Progenitor cell of endocrine pancreas (in vitro differentiated cells): Measurements from ENCODE around the gene CNTN5. TPM values are rescaled to one million over a fixed set of nuclear protein-coding genes. Genes with fewer than 3 reads are reported as not detected.
"Not testable (repeated sequence)": the region's sequence is repeated elsewhere in the genome, so short reads cannot be mapped to it uniquely, and the experiment has no call there.

Experiments
- DNase-seq: peaks from one replicate; pipeline ENCODE4 v3.0.0; 2021; ENCODE audit warnings: low spot score; ENCODE audit not compliant: unreplicated experiment
- H3K27ac Mint-ChIP-seq: 2 replicates; pipeline ENCODE4 v1.8.0; 2021; ENCODE audit warnings: mild to moderate bottlenecking, moderate library complexity, mixed read lengths
- H3K27me3 Mint-ChIP-seq: 2 replicates; pipeline ENCODE4 v1.8.0; 2021; ENCODE audit warnings: mixed read lengths
- H3K36me3 Mint-ChIP-seq: 2 replicates; pipeline ENCODE4 v1.8.0; 2022; ENCODE audit warnings: mixed read lengths; ENCODE audit not compliant: insufficient read depth
- H3K4me1 Mint-ChIP-seq: 2 replicates; pipeline ENCODE4 v1.8.0; 2021; ENCODE audit warnings: low read depth, mixed read lengths
- H3K4me3 Mint-ChIP-seq: 2 replicates; pipeline ENCODE4 v1.8.0; 2021; ENCODE audit warnings: low read depth, mild to moderate bottlenecking, moderate library complexity, mixed read lengths
- H3K9me3 Mint-ChIP-seq: 2 replicates; pipeline ENCODE4 v1.8.0; 2021; ENCODE audit warnings: low read depth, mixed read lengths
- CTCF ChIP-seq: fragments of 200-600 bp; sonication (generic); IDR thresholded peaks from one replicate; pipeline ENCODE4 v1.5.0; 2021; ENCODE audit warnings: antibody characterized with exemption, mild to moderate bottlenecking; ENCODE audit not compliant: unreplicated experiment
- total RNA-seq: library from RNA; stranded (reverse); gene quantifications from 2 replicates; pipeline ENCODE4 v1.2.1, GENCODE V29; 2021

Gene CNTN5
- total RNA-seq, 1 donor from 2014 or later, result 0.50 TPM

GRCh38 chr11:99079576-99079975, 58.8 kb downstream of the CNTN5 start:
- no peak for TF ChIP-seq CTCF
- Mint-ChIP-seq H3K4me1 (no peaks in the 10 kb centered on the region), H3K36me3 (no peaks in the 10 kb centered on the region), H3K27me3 (no peaks in the 10 kb centered on the region), H3K27ac (no peak overlapping the region), H3K9me3 (no peaks in the 10 kb centered on the region), H3K4me3 (no peak overlapping the region)
- DNase-seq, result no peak

GRCh38 chr11:99080154-99080553, 59.4 kb downstream of the CNTN5 start:
- Mint-ChIP-seq H3K36me3 (no peaks in the 10 kb centered on the region), H3K27me3 (no peaks in the 10 kb centered on the region), H3K9me3 (no peaks in the 10 kb centered on the region), H3K27ac (no peak overlapping the region), H3K4me3 (no peak overlapping the region), H3K4me1 (no peaks in the 10 kb centered on the region)
- no peak for TF ChIP-seq CTCF
- DNase-seq, result no peak

GRCh38 chr11:99098258-99098657, 77.5 kb downstream of the CNTN5 start:
- Mint-ChIP-seq H3K4me3 (no peak overlapping the region), H3K4me1 (peaks cover 6% of the 10 kb centered on the region), H3K9me3 (peaks cover 16% of the 10 kb centered on the region), H3K27ac (no peak overlapping the region), H3K36me3 (no peaks in the 10 kb centered on the region), H3K27me3 (no peaks in the 10 kb centered on the region)
- DNase-seq, result no peak
- no peak for TF ChIP-seq CTCF

GRCh38 chr11:99098751-99099150, 78.0 kb downstream of the CNTN5 start:
- H3K27ac Mint-ChIP-seq, result no peak overlapping the region
- DNase-seq, result no peak
- no peaks in the 10 kb centered on the region for H3K36me3 Mint-ChIP-seq
- H3K27me3 Mint-ChIP-seq, result no peaks in the 10 kb centered on the region
- H3K9me3 Mint-ChIP-seq, result peaks cover 21% of the 10 kb centered on the region
- H3K4me3 Mint-ChIP-seq, result no peak overlapping the region
- peaks cover 6% of the 10 kb centered on the region for H3K4me1 Mint-ChIP-seq
- TF ChIP-seq CTCF, result no peak

- DNase-seq, result no peak
- no peak for TF ChIP-seq CTCF
- H3K4me1 Mint-ChIP-seq, result no peaks in the 10 kb centered on the region
- H3K36me3 Mint-ChIP-seq, result no peaks in the 10 kb centered on the region
- peaks cover 9% of the 10 kb centered on the region for H3K9me3 Mint-ChIP-seq
- H3K4me3 Mint-ChIP-seq, result no peak overlapping the region
- no peaks in the 10 kb centered on the region for H3K27me3 Mint-ChIP-seq
- H3K27ac Mint-ChIP-seq, result no peak overlapping the region
Observed at GRCh38 chr11:99117603-99118002, 96.9 kb downstream of the CNTN5 start.

- H3K27ac Mint-ChIP-seq, H3K36me3 Mint-ChIP-seq, H3K4me1 Mint-ChIP-seq, H3K4me3 Mint-ChIP-seq, H3K27me3 Mint-ChIP-seq, H3K9me3 Mint-ChIP-seq, DNase-seq: not testable (repeated sequence)
Observed at GRCh38 chr11:99133862-99134261, 113.1 kb downstream of the CNTN5 start.
